Astrocyte (in vitro differentiated cells and primary cell): Measurements from ENCODE around the gene GDAP1L1. TPM values are rescaled to one million over a fixed set of nuclear protein-coding genes. Genes with fewer than 3 reads are reported as not detected.

Source experiments
- DNase-seq: peaks from one replicate; pipeline ENCODE4 v3.0.0-alpha.2; 2010; ENCODE audit warnings: low read depth
- FAIRE-seq: peaks from 2 replicates; lab custom pipeline; 2011; peaks lifted over from hg19 to GRCh38; lab: Jason Lieb, UNC
- H2AFZ ChIP-seq: 2 replicates; pipeline ENCODE4 v1.6.0; 2012; ENCODE audit warnings: low read depth, low read length, inconsistent platforms
- H3K27ac ChIP-seq: 2 replicates; pipeline ENCODE4 v1.5.1; 2011; ENCODE audit warnings: low read depth, low read length, inconsistent platforms
- H3K27me3 ChIP-seq: 2 replicates; pipeline ENCODE4 v1.6.0; 2011; ENCODE audit warnings: low read length, inconsistent platforms; ENCODE audit not compliant: insufficient read depth
- H3K36me3 ChIP-seq: 2 replicates; pipeline ENCODE4 v1.5.1; 2011; ENCODE audit warnings: low read length, inconsistent platforms; ENCODE audit not compliant: insufficient read depth
- H3K4me1 ChIP-seq: 2 replicates; pipeline ENCODE4 v1.5.1; 2011; ENCODE audit warnings: low read length, inconsistent platforms; ENCODE audit not compliant: insufficient read depth
- H3K4me2 ChIP-seq: 2 replicates; pipeline ENCODE4 v1.6.0; 2012; ENCODE audit warnings: low read length, inconsistent platforms
- H3K4me3 ChIP-seq: 2 replicates; pipeline ENCODE4 v1.5.1; 2011; ENCODE audit warnings: low read depth, mild to moderate bottlenecking, low read length, inconsistent platforms; ENCODE audit not compliant: insufficient read depth
- H3K79me2 ChIP-seq: 2 replicates; pipeline ENCODE4 v1.6.0; 2012; ENCODE audit warnings: mild to moderate bottlenecking, low read length, inconsistent platforms; ENCODE audit not compliant: insufficient read depth
- H3K9ac ChIP-seq: 2 replicates; pipeline ENCODE4 v1.6.0; 2012; ENCODE audit warnings: mild to moderate bottlenecking, low read length, inconsistent platforms
- H3K9me3 ChIP-seq: 2 replicates; pipeline ENCODE4 v1.5.1; 2012; ENCODE audit warnings: low read depth, mild to moderate bottlenecking, low read length, inconsistent platforms; ENCODE audit not compliant: insufficient read depth
- H4K20me1 ChIP-seq: 2 replicates; pipeline ENCODE4 v1.6.0; 2012; ENCODE audit warnings: low read length, inconsistent platforms; ENCODE audit not compliant: insufficient read depth
- H3K27ac Mint-ChIP-seq: one replicate; pipeline ENCODE4 v1.8.0; 2021; ENCODE audit warnings: mild to moderate bottlenecking, mixed read lengths; ENCODE audit not compliant: unreplicated experiment
- H3K27me3 Mint-ChIP-seq: one replicate; pipeline ENCODE4 v1.8.0; 2021; ENCODE audit warnings: low read depth, mixed read lengths; ENCODE audit not compliant: unreplicated experiment
- H3K36me3 Mint-ChIP-seq: one replicate; pipeline ENCODE4 v1.8.0; 2021; ENCODE audit warnings: low read depth, mixed read lengths; ENCODE audit not compliant: unreplicated experiment
- H3K4me1 Mint-ChIP-seq: one replicate; pipeline ENCODE4 v1.8.0; 2021; ENCODE audit warnings: low read depth, mixed read lengths; ENCODE audit not compliant: unreplicated experiment
- H3K4me3 Mint-ChIP-seq: one replicate; pipeline ENCODE4 v1.8.0; 2021; ENCODE audit warnings: mild to moderate bottlenecking, moderate library complexity, mixed read lengths; ENCODE audit not compliant: unreplicated experiment
- H3K9me3 Mint-ChIP-seq: one replicate; pipeline ENCODE4 v1.8.0; 2021; ENCODE audit warnings: mild to moderate bottlenecking, mixed read lengths; ENCODE audit not compliant: unreplicated experiment
- EZH2 ChIP-seq: IDR thresholded peaks from 2 replicates; pipeline ENCODE4 v1.6.1; 2012; ENCODE audit warnings: mild to moderate bottlenecking, low read length, inconsistent platforms; ENCODE audit not compliant: insufficient read depth
- total RNA-seq: library from RNA; stranded (reverse); gene quantifications from 2 replicates; pipeline ENCODE4 v1.2.1, GENCODE V29; 2021
- TF ChIP-seq, protein P1 (sequence below): IDR thresholded peaks from 2 replicates; pipeline ENCODE4 v1.5.1; 2011; ENCODE audit warnings: low read depth, mild to moderate bottlenecking, inconsistent platforms, low read length, moderate library complexity; ENCODE audit not compliant: insufficient read depth

GDAP1L1 gene
- total RNA-seq, 1 donor from 2014 or later: 0.64 TPM

DNA sequence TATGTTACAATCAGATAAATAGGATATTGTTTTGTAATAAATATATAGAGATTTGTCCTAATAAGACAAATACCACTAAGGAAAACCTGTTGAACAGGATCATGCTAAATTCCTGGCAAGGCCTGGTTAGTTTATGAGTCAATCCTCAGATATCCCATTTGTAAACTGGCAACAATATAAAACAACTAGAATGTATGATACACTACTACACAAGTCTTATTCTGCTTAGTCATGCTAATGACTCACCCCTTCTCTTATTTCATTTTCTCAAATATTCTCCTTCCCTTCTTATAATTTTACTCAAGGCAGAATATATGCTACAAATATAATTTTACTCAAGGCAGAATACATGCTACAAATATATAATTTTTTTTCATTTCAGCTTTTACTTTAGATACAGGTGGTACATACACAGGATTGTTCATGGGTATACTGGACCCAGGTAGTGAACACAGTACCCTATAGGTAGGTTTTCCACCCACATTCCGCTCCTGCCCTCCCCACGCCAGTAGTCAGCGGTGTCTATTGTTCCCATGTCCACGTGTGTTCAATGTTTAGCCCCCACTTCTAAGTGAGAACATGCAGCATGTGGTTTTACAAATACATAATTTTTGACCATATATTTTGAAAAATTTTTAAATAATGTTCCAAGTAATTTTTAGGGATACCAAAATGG is 42.8 kb upstream of the GDAP1L1 start:
- H2AFZ ChIP-seq: no peak overlapping the region
- H3K4me1 ChIP-seq: peaks cover 24% of the 10 kb centered on the region
- Mint-ChIP-seq H3K27ac (peak overlapping the region; percentile 82), H3K4me3 (no peak overlapping the region), H3K27me3 (no peaks in the 10 kb centered on the region), H3K36me3 (peaks cover 15% of the 10 kb centered on the region), H3K9me3 (no peaks in the 10 kb centered on the region), H3K4me1 (peaks cover 49% of the 10 kb centered on the region)
- H3K4me2 ChIP-seq: peak overlapping the region; percentile 72
- H3K36me3 ChIP-seq: peaks cover 31% of the 10 kb centered on the region
- H3K27me3 ChIP-seq: no peaks in the 10 kb centered on the region
- peak overlapping the region; percentile 88 for H3K27ac ChIP-seq
- H3K9ac ChIP-seq: peak overlapping the region; percentile 18
- peak; percentile 96 for DNase-seq
- no peak overlapping the region for H3K4me3 ChIP-seq
- FAIRE-seq: peak; percentile 82
- no peaks in the 10 kb centered on the region for H3K9me3 ChIP-seq
- TF ChIP-seq EZH2: no peak
- TF ChIP-seq, protein P1, sequence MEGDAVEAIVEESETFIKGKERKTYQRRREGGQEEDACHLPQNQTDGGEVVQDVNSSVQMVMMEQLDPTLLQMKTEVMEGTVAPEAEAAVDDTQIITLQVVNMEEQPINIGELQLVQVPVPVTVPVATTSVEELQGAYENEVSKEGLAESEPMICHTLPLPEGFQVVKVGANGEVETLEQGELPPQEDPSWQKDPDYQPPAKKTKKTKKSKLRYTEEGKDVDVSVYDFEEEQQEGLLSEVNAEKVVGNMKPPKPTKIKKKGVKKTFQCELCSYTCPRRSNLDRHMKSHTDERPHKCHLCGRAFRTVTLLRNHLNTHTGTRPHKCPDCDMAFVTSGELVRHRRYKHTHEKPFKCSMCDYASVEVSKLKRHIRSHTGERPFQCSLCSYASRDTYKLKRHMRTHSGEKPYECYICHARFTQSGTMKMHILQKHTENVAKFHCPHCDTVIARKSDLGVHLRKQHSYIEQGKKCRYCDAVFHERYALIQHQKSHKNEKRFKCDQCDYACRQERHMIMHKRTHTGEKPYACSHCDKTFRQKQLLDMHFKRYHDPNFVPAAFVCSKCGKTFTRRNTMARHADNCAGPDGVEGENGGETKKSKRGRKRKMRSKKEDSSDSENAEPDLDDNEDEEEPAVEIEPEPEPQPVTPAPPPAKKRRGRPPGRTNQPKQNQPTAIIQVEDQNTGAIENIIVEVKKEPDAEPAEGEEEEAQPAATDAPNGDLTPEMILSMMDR: no peak
- H3K79me2 ChIP-seq: peaks cover 90% of the 10 kb centered on the region
- H4K20me1 ChIP-seq: peaks cover 31% of the 10 kb centered on the region

DNA sequence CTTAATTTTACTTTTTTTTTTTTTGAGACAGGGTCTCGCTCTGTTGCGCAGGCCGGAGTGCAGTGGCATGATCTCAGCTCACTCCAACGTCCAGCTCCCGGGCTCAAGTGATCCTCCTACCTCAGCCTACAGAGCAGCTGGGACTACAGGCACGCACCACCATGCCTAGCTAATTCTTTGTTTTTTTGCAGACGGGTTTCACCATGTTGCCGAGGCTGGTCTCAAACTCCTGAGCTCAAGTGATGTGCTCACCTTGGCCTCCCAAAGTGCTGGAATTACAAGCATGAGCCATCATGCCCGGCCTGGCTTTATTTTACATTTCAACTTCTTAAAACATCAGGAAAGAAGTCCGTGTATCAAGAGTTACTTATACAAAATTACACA is 42.3 kb upstream of the GDAP1L1 start:
- TF ChIP-seq, protein P1: no peak
- no peak for TF ChIP-seq EZH2
- no peak overlapping the region for H3K4me3 Mint-ChIP-seq
- H3K4me1 Mint-ChIP-seq: peaks cover 45% of the 10 kb centered on the region
- Histone ChIP-seq H3K9ac (peak overlapping the region; percentile 18), H3K36me3 (peaks cover 26% of the 10 kb centered on the region), H3K79me2 (peaks cover 90% of the 10 kb centered on the region), H2AFZ (no peak overlapping the region), H3K4me3 (no peak overlapping the region), H3K9me3 (no peaks in the 10 kb centered on the region), H3K4me2 (no peak overlapping the region), H4K20me1 (peaks cover 33% of the 10 kb centered on the region), H3K4me1 (peaks cover 28% of the 10 kb centered on the region), H3K27ac (peak overlapping the region; percentile 88), H3K27me3 (no peaks in the 10 kb centered on the region)
- no peak for FAIRE-seq
- H3K27ac Mint-ChIP-seq: peak overlapping the region; percentile 82
- H3K27me3 Mint-ChIP-seq: no peaks in the 10 kb centered on the region
- peaks cover 11% of the 10 kb centered on the region for H3K36me3 Mint-ChIP-seq
- DNase-seq: no peak
- no peaks in the 10 kb centered on the region for H3K9me3 Mint-ChIP-seq

DNA sequence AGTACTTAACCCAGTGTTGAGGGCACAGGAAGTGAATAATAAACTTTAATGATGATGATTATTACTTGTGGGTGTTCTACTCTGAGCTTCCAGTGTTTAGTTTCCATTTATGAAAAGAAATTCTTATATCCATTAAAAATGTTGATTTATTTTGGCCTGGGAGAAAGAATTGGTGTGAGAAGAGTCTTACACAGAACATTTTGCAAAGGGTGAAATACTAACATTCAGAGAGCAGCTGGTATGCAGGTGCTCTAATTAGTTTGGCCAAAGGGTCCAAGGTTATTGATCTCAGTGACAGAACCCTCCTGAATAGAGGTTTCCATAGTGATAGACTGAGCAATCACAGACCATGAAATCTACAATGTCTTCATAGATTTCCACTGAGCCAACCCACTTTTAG is 41.0 kb upstream of the GDAP1L1 start:
- H3K9me3 Mint-ChIP-seq: no peaks in the 10 kb centered on the region
- Histone ChIP-seq H3K79me2 (peaks cover 85% of the 10 kb centered on the region), H3K9me3 (no peaks in the 10 kb centered on the region), H3K27ac (no peak overlapping the region), H3K36me3 (peaks cover 21% of the 10 kb centered on the region), H3K4me1 (peaks cover 26% of the 10 kb centered on the region), H3K4me3 (no peak overlapping the region), H3K4me2 (no peak overlapping the region), H2AFZ (no peak overlapping the region), H4K20me1 (peaks cover 32% of the 10 kb centered on the region), H3K27me3 (no peaks in the 10 kb centered on the region), H3K9ac (no peak overlapping the region)
- no peak overlapping the region for H3K27ac Mint-ChIP-seq
- FAIRE-seq: no peak
- H3K4me3 Mint-ChIP-seq: no peak overlapping the region
- no peaks in the 10 kb centered on the region for H3K27me3 Mint-ChIP-seq
- TF ChIP-seq EZH2: no peak
- TF ChIP-seq, protein P1: no peak
- DNase-seq: no peak
- peaks cover 5% of the 10 kb centered on the region for H3K36me3 Mint-ChIP-seq
- H3K4me1 Mint-ChIP-seq: peaks cover 36% of the 10 kb centered on the region
